GM04503 (cell line): Measurements from ENCODE around the gene ARF1.

Experiments used
- DNase-seq: peaks from one replicate; pipeline ENCODE4 v3.0.0-alpha.2; 2012; ENCODE audit warnings: low read depth

The ARF1 gene

DNA sequence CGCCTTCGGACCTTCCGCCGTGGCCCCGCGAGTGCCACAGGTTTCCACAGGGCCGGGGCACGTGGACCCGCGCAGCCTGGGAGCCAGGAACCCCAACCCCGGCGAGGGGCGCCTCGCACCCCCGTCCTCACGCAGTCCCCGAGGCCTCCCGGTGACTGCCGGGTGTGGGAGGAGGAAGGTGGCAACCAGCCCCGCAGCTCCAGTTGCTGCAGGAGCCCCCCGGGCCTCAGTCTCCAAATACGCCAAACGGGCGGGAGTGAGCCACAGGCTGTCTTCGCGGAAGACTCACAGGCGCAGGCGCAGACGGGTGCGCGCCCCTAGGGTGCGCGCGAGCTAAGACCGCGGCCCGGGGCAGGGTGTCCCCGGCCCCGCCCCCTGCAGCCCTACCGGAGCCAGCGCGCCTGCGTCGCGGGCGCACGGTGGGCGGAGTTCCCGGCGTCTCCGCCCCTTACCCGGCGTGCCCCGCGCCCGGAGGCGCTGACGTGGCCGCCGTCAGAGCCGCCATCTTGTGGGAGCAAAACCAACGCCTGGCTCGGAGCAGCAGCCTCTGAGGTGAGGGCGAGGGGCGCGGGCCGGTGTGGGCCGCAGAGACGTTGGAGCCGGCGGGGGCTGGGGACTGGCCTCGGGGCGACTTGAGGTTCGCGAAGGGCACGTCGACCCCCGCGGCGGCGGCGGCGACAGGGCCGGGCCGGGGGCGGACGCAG lies at the start of gene ARF1:
TSS of gene ARF1 (plus strand) at position 495 of the 704 bp plus-strand sequence. CDS start 14,407 bp downstream, outside the sequence.
- DNase-seq = no peak

DNA sequence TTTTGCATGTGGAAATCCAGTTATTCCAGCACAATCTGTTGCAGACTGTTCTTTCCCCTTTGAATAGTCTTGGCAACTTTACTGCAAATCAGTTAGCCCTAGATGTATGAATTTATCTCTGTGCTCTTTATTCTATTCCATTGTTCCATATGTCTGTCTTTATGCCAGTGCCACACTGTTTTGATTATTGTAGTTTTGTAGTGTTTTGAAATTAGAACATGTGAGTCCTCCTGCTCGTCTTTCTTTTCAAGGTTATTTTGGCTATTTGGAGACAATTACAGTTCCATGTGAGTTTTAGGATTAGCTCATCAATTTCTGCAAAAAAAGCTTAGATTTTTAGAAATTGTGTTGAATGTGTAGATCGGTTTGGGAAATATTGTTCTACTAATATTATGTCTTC lies 49.1 kb upstream of the ARF1 start:
- DNase-seq = no peak

DNA sequence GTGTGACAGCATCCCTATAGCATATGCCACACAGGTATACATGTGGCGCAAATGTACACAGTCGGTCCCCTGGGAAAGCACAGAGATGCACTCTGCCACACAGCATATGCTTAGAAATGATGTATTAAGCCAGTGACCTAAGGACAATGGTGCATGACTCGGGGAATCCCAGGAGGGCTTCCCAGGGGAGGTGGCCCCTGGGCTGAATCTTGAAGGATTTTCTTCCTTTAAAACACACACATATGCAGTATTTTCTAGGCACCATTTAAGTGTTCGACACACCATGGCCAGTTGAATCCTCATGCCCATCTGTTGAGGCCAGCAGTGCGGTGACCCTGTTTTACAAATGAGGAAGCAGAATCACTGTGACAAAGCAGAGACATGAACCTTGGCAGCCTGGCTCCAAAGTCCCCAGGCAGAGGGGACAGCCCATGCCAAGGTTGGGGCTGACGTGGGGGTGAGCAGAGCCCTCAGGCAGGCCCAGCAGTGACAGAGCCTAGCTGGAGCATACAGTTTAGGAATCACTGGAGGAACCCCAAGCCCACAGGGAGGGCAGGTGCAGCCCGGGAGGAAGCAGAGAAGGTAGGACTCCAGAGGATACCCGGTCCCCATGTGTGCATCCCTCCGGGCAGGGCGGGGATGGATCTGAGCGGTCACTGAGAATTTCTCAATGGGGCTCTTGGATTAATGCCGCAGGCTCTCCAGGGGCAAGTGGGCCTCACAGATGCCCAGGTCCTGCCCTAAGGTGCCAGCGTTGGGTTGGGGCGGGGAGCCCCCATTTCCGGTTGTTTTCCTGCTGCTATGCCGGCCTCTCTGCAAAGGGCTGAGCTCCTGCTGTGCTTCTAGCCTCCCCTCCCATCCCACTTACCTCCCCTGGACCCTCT lies 47.3 kb upstream of the ARF1 start:
- no peak for DNase-seq

DNA sequence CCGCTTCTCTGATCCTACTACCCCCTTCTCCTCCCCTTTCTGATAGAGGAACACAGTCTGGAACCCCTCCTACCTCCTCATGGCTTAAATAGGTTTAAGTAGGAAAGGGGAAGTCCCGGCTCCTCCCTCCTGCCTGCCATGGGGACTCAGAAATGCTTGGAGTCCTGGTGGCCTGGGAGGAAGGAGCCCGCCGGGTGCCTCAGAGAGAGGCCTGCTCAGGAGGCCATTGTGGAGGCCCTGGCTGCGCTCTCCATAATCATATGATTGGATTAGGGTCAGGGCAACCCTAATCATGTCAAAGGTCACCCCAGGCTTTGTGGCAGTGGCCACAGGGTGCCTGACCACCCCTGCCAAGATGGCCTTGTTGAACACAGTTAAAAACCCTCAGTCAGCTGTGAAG lies 46.7 kb upstream of the ARF1 start:
- DNase-seq = no peak

DNA sequence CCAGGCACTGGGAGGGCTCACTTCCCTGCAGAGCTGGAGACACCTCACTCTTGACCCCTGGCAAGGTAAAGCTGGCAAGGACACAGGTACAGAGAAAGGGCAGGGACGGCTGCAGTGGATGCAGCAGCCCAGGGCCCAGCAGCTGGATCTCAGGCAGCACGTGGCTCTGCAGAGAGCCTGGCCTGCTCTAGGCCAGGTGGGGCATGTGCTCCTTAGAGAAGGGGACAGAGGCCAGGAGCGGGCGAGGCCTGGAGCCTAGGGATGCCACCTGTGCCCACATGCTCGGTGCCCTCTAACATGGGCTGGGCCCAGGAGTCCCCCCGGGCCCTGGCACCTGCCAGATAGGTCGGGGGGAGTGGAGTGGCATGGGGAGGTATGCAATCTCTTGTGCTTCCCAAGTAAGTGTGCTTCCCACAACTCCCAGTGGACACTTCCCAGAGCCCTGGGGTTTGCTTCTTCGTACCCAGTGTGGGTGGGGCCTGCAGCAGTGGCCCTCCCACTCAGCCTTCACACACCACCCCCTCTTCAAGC lies 45.7 kb upstream of the ARF1 start:
- DNase-seq = no peak

DNA sequence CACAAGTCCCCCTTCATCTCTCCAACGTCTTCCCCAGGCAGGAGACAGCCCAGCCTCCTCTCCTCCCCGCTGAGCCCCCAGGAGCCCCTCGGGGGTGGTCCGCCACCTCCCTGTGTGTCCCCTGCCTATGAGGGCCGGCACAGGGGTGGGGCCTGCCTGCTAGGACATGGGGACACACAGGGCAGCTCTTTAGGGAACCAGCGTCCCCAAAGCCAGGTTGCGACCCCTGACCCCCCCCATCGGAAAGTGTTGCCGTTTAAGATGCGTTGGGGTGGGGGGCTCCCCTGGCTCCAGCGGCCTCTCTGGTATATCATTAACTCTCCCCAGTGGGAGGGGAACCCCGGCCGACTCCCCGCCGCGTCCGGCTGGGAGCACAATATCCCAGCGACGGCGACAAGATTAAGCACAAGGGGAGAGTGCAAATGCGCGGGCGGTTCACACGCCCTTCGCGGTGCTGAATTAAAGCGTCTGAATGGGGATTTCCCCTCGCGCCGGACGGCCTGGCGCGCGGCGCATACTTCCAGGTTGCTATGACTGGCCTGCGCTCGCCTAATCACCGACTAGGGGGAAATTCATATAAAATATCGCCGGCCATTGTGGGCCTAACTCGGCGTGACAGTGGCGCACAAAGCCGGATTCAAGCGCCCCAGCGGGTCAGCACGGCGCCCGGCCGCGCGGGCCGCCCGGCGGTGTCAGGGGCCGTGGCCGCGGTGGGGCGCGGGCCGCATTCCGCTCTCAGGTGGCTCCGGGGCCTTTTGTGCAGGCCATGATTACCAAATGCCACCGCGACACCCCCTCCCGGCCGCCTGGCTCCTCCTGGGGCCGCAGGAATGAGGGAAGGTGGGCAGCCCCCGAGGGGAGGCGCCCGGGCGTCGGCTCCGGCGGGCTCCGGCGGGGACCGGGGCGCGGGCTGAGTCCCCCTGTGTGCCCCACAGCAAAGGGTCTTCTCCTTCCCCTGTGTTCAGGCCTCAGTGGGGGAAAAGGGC lies 44.8 kb upstream of the ARF1 start:
- no peak for DNase-seq

DNA sequence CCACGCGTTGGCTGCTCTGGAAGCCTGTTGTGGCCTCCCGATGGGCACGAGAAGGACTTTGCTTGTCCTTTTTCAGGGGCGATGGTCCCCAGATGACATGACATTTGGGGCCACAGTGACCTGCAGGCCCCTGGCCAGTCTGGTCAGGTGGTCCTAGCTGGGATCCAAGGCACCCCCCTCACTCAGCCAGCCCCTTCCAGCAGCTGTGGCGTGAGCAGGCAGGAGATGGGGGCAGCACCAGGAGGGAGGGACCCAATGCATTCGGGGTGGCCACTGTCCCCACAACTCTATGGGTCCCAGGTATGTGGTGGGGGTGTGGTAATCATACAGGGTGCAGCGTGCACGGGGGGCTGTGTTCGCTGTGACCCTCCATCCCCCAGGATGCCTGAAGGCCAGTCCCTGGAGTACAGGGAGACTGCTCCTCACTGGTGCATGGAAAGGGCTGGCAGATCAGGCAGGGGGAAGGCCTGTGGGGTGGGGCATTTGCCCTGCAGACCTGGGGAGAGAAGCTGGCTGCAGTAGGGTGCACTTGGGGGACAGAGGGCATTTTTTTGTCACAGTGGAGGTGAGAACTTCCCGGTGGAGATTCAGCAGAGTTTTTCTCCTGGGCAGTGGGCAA lies 44.0 kb upstream of the ARF1 start:
- no peak for DNase-seq

DNA sequence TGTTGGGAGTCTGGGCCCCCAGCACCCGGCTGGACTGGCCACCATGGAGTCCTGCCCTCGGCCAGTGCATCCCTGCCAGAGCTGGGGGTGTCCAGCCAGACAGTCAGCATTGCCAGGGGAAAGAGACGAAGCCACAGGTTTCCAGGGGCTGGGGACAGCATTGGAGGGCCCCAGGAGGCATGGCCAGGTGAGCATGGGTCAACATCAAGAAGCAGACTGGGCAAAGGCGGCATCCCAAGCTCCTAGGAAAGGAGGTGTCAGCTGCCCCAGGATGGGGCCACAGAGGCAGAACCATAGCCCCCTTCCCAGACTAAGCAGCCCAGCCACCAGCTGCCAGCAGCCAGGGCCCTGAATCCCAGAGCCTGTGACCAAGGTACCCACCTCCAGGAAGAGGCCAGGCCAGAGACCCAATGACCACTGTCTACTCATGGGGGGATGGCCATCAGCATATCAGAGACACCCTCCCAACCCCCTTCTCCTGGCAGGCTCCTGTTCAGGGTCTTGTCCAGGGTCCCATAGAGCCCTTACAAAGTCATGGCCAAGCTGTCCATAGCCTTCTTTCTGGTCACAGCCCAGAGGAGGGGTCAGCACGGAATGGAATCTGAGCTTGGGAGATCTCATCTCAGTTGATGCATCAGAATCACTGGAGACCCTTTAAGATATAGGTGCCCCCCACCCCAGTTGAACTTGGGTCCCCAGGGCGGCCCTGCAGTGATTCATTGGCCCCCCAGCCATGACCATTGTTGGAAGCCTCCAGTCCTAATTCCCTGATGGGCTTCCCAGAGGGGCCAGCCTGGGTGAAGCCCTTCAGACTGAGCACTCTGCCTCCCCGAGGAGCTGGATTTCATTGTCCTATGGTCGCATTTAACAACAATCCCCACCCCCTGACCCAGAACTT lies 43.3 kb upstream of the ARF1 start:
- DNase-seq = no peak

DNA sequence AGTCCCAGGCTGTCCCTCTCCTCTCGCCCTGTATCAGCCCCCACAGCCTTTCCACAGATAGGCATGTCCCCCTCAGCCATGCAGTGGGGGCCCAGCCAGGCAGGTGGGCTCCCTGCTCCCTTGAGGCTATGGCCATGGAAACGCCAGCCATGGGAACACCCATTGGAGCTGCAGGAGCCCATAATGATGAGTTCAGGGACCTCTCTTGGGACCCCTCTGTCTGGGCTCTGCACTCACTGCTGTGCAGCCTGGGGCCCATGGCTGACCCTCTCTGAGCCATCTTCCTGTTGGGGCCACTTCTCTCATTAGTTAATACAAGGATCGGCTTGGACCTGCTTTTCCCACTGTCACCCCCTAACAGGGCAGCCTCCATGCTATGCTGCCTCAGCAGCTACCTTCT lies 42.5 kb upstream of the ARF1 start:
- DNase-seq = no peak

DNA sequence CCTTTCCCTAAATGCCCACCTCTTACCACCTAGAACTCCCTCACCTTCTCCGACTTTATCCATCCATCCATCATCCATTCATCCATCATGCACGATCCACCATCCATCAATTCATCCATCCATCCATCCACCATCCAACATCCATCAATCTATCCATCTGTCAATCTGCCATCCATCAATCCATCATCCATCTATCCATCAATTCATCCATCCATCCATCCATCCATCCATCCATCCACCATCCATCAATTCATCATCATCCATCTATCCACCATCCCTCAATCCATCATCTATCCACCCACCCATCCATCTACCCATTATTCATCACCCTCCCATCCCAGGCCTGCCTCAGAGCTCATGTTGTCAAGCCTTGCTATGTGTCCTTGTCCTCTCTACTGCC lies 41.2 kb upstream of the ARF1 start:
- DNase-seq = no peak

DNA sequence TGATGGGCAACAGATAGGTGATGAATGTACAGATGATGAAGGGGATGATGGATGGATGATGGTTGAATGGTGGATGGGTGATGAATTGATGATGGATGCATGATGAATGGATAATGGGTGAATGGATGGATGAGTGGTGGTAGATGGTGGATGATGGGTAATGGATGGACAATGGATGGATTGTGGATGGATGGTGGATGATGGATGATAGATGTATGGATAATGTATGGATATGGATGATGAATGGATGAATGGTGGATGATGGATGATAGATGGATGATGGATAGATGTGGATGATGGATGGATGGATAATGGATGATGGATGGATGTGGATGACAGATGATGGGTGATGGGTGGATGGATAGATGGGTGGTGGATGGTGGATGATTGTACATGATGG lies 40.0 kb upstream of the ARF1 start:
- DNase-seq = no peak

DNA sequence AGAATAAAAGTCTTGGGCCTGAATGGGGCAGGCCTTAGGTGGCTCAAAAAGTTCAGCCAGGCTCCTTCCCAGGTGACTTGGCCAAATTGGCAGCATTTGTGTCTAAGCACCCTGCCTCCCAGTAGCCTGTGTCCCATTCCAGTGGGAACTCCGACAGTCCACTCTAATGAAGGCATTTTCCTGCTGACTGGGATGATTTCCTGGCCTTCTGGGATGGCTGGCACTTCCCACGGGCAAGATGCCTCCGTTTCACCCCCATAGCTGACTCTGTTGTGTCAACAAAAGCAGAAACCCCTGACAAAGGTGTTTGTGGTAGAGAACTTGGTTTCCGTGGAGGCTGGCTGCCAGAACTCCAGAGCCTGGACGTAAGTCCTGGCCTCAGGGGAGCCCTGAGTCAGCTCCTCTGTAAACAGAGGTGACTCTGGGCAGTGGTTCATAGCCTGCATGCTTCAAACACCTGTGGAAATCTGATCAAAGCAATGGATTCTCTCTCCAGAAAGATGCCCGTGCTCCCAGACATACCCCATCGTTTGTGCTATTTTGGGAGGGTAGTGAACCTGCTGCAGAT lies 39.1 kb upstream of the ARF1 start:
- no peak for DNase-seq

DNA sequence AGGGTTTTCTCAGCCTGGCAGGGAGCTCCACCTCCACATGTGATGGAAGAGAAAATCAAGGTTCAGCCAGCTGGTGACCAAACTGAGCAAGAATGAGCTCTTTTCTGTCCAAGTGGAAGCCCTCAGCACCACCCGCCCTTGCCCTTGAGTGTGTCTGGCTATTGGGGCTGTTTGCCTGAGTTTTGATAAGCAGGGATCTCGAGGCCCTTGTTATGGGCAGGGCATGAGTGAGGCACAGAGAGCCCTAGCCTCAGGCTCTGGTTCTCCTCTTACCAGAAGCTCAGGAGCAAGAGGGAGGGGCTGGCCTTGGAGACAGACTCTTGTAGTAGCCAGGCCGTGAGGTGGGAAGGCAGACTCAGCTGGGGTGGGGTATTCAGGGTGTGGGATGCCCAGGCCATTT lies 37.5 kb upstream of the ARF1 start:
- no peak for DNase-seq

DNA sequence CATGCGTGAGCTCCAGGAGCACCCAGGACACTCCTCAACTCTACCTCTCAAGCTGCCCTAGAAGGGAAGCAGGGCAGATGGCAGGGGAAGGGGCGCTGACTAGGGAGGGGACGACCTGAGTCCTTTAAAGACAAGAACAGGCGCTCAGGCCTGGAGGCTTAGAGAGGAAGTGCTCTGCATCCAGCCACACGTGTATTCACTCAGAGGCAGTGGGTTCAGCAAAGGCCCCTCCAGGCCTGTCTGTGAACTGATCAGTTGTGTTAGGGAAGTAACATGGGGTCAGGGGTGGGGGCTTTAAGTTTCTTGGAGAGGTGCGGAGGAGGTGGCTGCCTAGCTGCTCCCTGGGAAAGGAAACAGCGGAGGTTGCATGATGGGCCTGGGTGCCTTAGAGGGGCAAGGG lies 37.1 kb upstream of the ARF1 start:
- DNase-seq = no peak

DNA sequence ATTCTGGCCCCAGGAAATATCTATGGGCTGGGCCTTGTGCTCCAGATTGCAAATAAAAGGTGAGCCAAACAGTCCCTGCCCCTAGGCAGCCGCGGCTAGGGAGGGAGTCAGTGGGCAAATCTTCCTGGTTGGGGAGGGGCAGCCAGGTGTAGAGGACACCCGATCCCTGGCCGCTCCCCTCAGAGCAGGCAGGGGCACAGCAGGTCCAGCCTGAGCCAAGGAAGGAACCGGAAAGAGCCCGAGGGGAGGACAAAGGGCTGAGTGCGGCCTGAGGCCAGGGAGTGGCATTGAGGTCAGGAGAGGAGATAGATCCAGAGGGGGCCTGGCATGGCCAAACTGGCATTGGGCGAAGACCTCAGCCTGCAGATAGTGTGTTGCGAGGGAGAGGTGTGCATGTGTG lies 36.6 kb upstream of the ARF1 start:
- no peak for DNase-seq

DNA sequence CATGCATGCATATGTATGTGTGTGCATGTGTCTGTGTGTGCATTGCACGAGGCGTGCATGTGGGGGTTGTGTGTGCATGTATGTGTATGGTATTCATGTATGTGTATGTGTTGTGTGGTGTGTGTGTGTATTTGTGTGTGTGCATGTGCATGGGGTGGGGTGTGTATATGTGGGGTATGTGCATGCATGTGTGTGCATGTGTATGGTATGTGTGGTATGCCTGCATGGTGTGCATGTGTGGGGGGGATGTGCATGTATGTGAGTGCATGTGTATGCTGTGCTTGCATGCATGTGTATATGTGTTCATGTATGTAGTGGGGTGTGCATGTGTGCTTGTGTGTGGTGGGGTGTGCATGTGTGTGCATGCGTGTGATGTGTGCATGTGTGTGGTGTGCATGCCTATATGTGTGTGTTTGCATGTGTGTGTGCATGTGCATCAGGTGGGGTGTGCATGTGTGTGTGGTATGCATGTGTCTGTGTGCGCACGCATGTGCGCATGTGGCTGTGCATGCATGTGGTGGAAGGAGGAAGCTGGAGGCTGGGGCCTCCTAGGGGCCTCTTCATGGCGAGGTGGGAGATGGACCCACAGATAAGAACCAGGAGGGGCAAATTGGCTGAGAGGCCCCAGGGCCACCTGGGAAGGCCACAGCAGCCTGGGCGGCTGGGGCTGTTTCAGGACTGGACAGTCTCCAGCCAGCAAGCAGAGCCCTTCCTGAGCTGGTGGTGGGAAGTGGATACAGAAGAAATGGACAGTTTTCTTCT lies 35.9 kb upstream of the ARF1 start:
- no peak for DNase-seq

DNA sequence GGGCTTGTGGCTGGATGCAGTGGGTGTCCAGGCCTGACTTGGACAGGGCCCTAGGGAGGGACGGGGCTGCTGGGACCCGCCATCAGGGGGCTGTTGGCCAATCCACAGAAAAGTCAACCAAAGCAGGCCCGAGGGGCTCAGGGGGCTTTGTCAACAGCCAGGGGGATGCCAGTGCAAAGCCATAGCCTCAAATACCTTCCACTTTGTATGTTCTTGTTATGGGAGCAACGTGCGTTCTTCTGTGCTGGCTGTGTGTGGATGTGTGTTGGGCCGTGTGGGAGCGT lies 35.4 kb upstream of the ARF1 start:
- DNase-seq = no peak

DNA sequence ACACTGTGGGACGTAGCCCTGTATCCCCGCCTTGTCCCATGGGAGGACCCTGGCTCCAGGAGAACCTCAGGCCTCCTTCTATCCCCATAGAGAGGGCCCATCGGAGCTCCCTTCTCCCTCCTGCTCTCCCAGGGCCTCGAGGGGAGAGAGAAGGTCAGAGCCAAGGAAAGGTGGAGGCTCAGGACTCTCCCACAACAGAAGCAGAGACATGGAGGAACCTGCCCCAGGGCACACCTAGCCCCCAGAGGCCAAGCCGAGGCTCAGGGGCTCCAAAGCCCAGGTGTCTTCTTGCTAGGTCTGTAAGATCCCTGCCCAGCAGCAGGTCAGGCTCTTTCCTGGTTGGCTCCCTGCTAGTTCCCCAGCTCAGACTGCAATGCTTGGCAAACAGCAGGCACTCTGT lies 34.4 kb upstream of the ARF1 start:
- DNase-seq = no peak

DNA sequence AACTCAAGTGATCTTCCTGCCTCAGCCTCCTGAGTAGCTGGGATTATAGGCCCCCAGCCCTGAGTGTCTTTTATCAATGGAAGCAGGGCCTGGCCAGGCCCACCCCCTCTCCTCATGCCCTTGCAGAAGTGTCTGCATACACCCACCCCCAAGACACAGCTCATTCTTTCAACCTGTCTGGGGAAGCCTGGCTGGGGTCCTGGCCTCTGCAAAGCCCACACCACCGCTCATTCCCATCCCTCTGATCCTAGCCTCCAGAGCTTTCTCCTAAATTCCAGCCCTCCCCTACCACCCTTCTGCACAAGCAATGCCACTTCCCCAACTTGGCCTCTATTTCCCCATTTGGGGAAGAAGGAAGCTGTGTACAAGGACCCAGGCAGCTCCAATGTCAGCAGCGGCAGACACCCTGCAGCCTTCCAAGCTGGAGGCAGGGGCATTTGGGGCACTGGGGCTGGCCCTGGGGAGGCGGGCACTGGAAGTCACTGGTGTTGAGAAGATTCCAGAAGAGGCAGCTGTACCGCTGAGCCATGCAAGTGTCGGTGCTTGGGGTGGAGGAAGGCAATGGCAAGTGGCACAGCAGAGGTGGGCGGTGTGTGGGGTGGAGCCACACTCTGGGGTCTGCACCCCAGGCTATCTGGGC lies 33.7 kb upstream of the ARF1 start:
- DNase-seq = no peak
